K562 (cell line): Measurements from ENCODE around the gene KL. TPM values are rescaled to one million over a fixed set of nuclear protein-coding genes. Genes with fewer than 3 reads are reported as not detected.

Experiments used
- ATAC-seq: fragments of 200-7000 bp; cut with Tn5 transposase; 3 replicates; pipeline ENCODE4 v1.9.1; 2020; ENCODE audit warnings: moderate library complexity
- BruUV-seq: library from RNA; stranded (reverse); fragments of 400-500 nt; replicated peaks from 2 replicates; lab custom pipeline; 2021; lab: Mats Ljungman, UMichigan
- CTCF ChIA-PET: fragments of 300-600 bp; formaldehyde crosslinking; extraction: SDS; loops from one replicate; lab custom pipeline; 2021; ENCODE audit warnings: low intra/inter-chr PET ratio; lab: Yijun Ruan, JAX
- POLR2A ChIA-PET: fragments of 300-600, 350-650 bp; sonication (Branson Sonifier 250); formaldehyde crosslinking; extraction: SDS; loops from one replicate; lab custom pipeline; 2021; ENCODE audit warnings: antibody characterized with exemption, inconsistent platforms; lab: Yijun Ruan, JAX
- DNase-seq, 4 experiments: peaks; one replicate each; pipeline versions ENCODE4 v3.0.0 to v3.0.0-alpha.2; 2011 to 2018; ENCODE audit warnings: low spot score in 3 of 4, mixed read lengths in 3 of 4; ENCODE audit errors: extremely low read depth in 1 of 4
- FAIRE-seq: peaks from 2 replicates; lab custom pipeline; 2011; peaks lifted over from hg19 to GRCh38; lab: Jason Lieb, UNC
- H2AFZ ChIP-seq: 2 replicates; pipeline ENCODE4 v1.6.0; 2011; ENCODE audit warnings: low read depth, low read length, control low read depth, inconsistent platforms
- H3K27ac ChIP-seq: fragments of 200-600 bp; 3 replicates; pipeline ENCODE4 v1.8.0; 2011; ENCODE audit warnings: low read depth, mild to moderate bottlenecking, control low read depth, inconsistent platforms, low read length, moderate library complexity, mixed read lengths; ENCODE audit errors: extremely low read depth
- H3K27me3 ChIP-seq, 2 experiments: fragments of 300-600 bp in 1 of 2; 2 replicates in 1 of 2; 3 replicates in 1 of 2; pipeline versions ENCODE4 v1.6.0 to v1.8.0; 2011; ENCODE audit warnings: inconsistent platforms in 2 of 2, low read length in 2 of 2, mild to moderate bottlenecking in 1 of 2, mixed read lengths in 1 of 2, moderate library complexity in 1 of 2; ENCODE audit not compliant: control insufficient read depth in 2 of 2, insufficient read depth in 2 of 2
- H3K36me3 ChIP-seq: fragments of 300-600 bp; 3 replicates; pipeline ENCODE4 v1.8.0; 2011; ENCODE audit warnings: mild to moderate bottlenecking, low read length, inconsistent platforms; ENCODE audit not compliant: control insufficient read depth, insufficient read depth
- H3K4me1 ChIP-seq, 2 experiments: fragments of 200-600 bp in 1 of 2; replicated peaks in 1 of 2; 2 replicates in 1 of 2; 3 replicates in 1 of 2; pipeline versions ENCODE4 v1.5.1 to v1.8.0; 2011; ENCODE audit warnings: inconsistent platforms in 2 of 2, low read length in 2 of 2, mild to moderate bottlenecking in 1 of 2, mixed read lengths in 1 of 2, moderate library complexity in 1 of 2; ENCODE audit not compliant: control insufficient read depth in 2 of 2, insufficient read depth in 2 of 2
- H3K4me2 ChIP-seq: 2 replicates; pipeline ENCODE4 v1.6.1; 2011; ENCODE audit warnings: low read length, control low read depth, inconsistent platforms, mixed read lengths; ENCODE audit not compliant: insufficient read depth
- H3K4me3 ChIP-seq: fragments of 200-600 bp; sonication (generic), shearing (Covaris generic); 2 replicates; pipeline ENCODE4 v1.5.1; 2016; ENCODE audit warnings: control low read depth, inconsistent platforms
- H3K79me2 ChIP-seq: fragments of 200-600 bp; 3 replicates; pipeline ENCODE4 v1.8.0; 2011; ENCODE audit warnings: low read length, inconsistent platforms; ENCODE audit not compliant: control insufficient read depth, insufficient read depth
- H3K9ac ChIP-seq, 2 experiments: 2 replicates each; pipeline versions ENCODE4 v1.6.0 to v1.6.1; 2011; ENCODE audit warnings: low read depth in 2 of 2, low read length in 2 of 2, control low read depth in 1 of 2, inconsistent platforms in 1 of 2, mild to moderate bottlenecking in 1 of 2, mixed read lengths in 1 of 2; ENCODE audit not compliant: insufficient read depth in 1 of 2
- H3K9me1 ChIP-seq: one replicate; pipeline ENCODE4 v1.6.0; 2011; ENCODE audit warnings: inconsistent platforms, mild to moderate bottlenecking, low read length, moderate library complexity; ENCODE audit not compliant: control insufficient read depth, insufficient read depth
- H3K9me3 ChIP-seq: replicated peaks from 2 replicates; pipeline ENCODE4 v1.5.1; 2011; ENCODE audit warnings: low read depth, low read length, inconsistent platforms; ENCODE audit not compliant: control insufficient read depth, insufficient read depth
- H4K20me1 ChIP-seq: replicated peaks from 2 replicates; pipeline ENCODE4 v1.6.1; 2011; ENCODE audit warnings: low read length, inconsistent platforms, mixed read lengths; ENCODE audit not compliant: control insufficient read depth, insufficient read depth
- FOXA1 ChIP-seq: fragments of 450-650 bp; IDR thresholded peaks from 2 replicates; pipeline ENCODE4 v1.6.1; 2016; ENCODE audit warnings: mild to moderate bottlenecking, borderline replicate concordance
- HDAC3 ChIP-seq: fragments of 450-650 bp; IDR thresholded peaks from 2 replicates; pipeline ENCODE4 v1.6.1; 2018; ENCODE audit warnings: borderline replicate concordance, mild to moderate bottlenecking, moderate library complexity; ENCODE audit not compliant: partially characterized antibody
- POLR2AphosphoS2 ChIP-seq: IDR thresholded peaks from 2 replicates; pipeline ENCODE4 v1.6.1; 2012; ENCODE audit warnings: low read length, improper control_type of control experiment
- RHOXF2B ChIP-seq: fragments of 250-450 bp; sonication (Bioruptor Pico); conservative IDR thresholded peaks from 2 replicates; pipeline ENCODE4 v1.5.1; 2021
- RNF219 ChIP-seq: fragments of 250-450 bp; sonication (Bioruptor Pico); IDR thresholded peaks from 2 replicates; pipeline ENCODE4 v1.5.0; 2022; ENCODE audit warnings: mild to moderate bottlenecking
- SMARCA4 ChIP-seq: fragments of 450-650 bp; IDR thresholded peaks from 2 replicates; pipeline ENCODE4 v1.6.1; 2016
- TCF3 ChIP-seq: sonication (generic); formaldehyde crosslinking; IDR thresholded peaks from 2 replicates; pipeline ENCODE4 v1.4.0; 2020; ENCODE audit warnings: mild to moderate bottlenecking, missing genetic modification reagents
- ZBTB33 ChIP-seq: sonication (generic); formaldehyde crosslinking; IDR thresholded peaks from 2 replicates; pipeline ENCODE4 v1.8.1; 2023; ENCODE audit warnings: mild to moderate bottlenecking, missing genetic modification reagents
- ZNF253 ChIP-seq: fragments of 250-450 bp; sonication (Bioruptor Pico); conservative IDR thresholded peaks from 2 replicates; pipeline ENCODE4 v1.6.1; 2021; ENCODE audit warnings: mild to moderate bottlenecking
- ZNF778 ChIP-seq: fragments of 450-650 bp; formaldehyde crosslinking; IDR thresholded peaks from 2 replicates; pipeline ENCODE4 v1.4.0; 2020; ENCODE audit warnings: mild to moderate bottlenecking, moderate library complexity
- WGBS: fragments of 100-300 bp; shearing (Covaris generic); methylation state at CpG from one replicate; pipeline ENCODE4 v1.1.6; 2016; ENCODE audit warnings: low coverage, mixed read lengths; ENCODE audit not compliant: insufficient coverage; ENCODE audit errors: missing lambda C conversion rate; 5-methylcytosine and 5-hydroxymethylcytosine counted together
- in situ Hi-C: fragments of 300-500 bp; cut with MboI; formaldehyde crosslinking; loops from 4 replicates; pipeline ENCODE4 v1.15.0; 2018; ENCODE audit warnings: inconsistent platforms, mixed read lengths
- intact Hi-C: fragments of 100-400 bp; cut with micrococcal nuclease; formaldehyde crosslinking; loops from 2 replicates; pipeline ENCODE4 v1.14.2; 2022
- polyA plus RNA-seq, 8 experiments: library from polyadenylated mRNA; depleted of rRNA in 4 of 8; stranded (reverse) in 5 of 8; unstranded in 3 of 8; fragments of >200 nt; fragmentation: Nextera tagmentation in 2 of 8; fragmentation: Illumina TruSeq in 1 of 8; extraction: Ambion mirVana in 2 of 8; extraction: Trizol in 1 of 8; gene quantifications; 2 replicates each; pipeline versions ENCODE4 v1.2.1 to v1.2.3, GENCODE V29; 2011 to 2014; ENCODE audit warnings: inconsistent platforms in 1 of 8, missing spikeins in 1 of 8
- total RNA-seq, 7 experiments: library from RNA; depleted of rRNA in 6 of 7; stranded (reverse); fragments of >200 nt in 6 of 7; fragmentation: Illumina TruSeq in 2 of 7; extraction: Trizol in 2 of 7; gene quantifications; 2 replicates each; pipeline versions ENCODE4 v1.2.1 to v1.2.3, GENCODE V29; 2011 to 2021; ENCODE audit warnings: low replicate concordance in 1 of 7

KL gene
- total and polyA plus RNA-seq, 9 of the 15 experiments (the other 6 are each of a cell fraction or from before 2014, with no cell fraction given): not detected

GRCh38 chr13:33007237-33007636 lies 9.0 kb upstream of the KL start:
- H3K4me2 ChIP-seq: no peak overlapping the region
- no peak for FAIRE-seq
- H4K20me1 ChIP-seq: no peaks in the 10 kb centered on the region
- 0% methylated on average over 2 of the region's 2 CpGs for WGBS
- BruUV-seq: no TSS peak
- H3K9me1 ChIP-seq: no peaks in the 10 kb centered on the region
- H3K4me1 ChIP-seq: no peaks in the 10 kb centered on the region
- no peak for TF ChIP-seq POLR2AphosphoS2
- no peak for TF ChIP-seq SMARCA4
- TF ChIP-seq RHOXF2B (CRISPR knock-in tag): no peak
- no peak for TF ChIP-seq ZBTB33 (CRISPR knock-in tag)
- no peak for TF ChIP-seq RNF219
- TF ChIP-seq TCF3 (CRISPR knock-in tag): no peak
- no peak for TF ChIP-seq ZNF778 (CRISPR knock-in tag)
- TF ChIP-seq FOXA1: no peak
- no peak for TF ChIP-seq HDAC3
- no peak for TF ChIP-seq ZNF253 (CRISPR knock-in tag)
- intact Hi-C loops: no loop called here
- no peaks in the 10 kb centered on the region for H3K27me3 ChIP-seq
- H3K36me3 ChIP-seq: no peaks in the 10 kb centered on the region
- no peak overlapping the region for H2AFZ ChIP-seq
- no peak overlapping the region for H3K27ac ChIP-seq
- in situ Hi-C loops: no loop called here
- CTCF ChIA-PET: no interaction called here
- no peak overlapping the region for H3K4me3 ChIP-seq
- no peaks in the 10 kb centered on the region for H3K9me3 ChIP-seq
- ATAC-seq: no peak
- H3K79me2 ChIP-seq: no peaks in the 10 kb centered on the region
- DNase-seq: no peak
- POLR2A ChIA-PET: no interaction called here
- H3K9ac ChIP-seq: no peak overlapping the region
